Activated B cell treated with CpG ODN at 0.5 μM for 24 hours (primary cell): ENCODE measurements around the gene SPRY4. TPM values are rescaled to one million over a fixed set of nuclear protein-coding genes. Genes with fewer than 3 reads are reported as not detected.

Experiments
- ATAC-seq: fragments of 200-7000 bp; cut with Tn5 transposase; one replicate; pipeline ENCODE4 v1.10.0; 2021; ENCODE audit warnings: low read depth, mild to moderate bottlenecking, moderate library complexity
- CTCF ChIA-PET: fragments of 350-600 bp; sonication (Branson Sonifier 250); formaldehyde crosslinking; loops from one replicate; lab custom pipeline; 2021; ENCODE audit warnings: antibody characterized with exemption; lab: Charles Lee
- POLR2A ChIA-PET: fragments of 350-600 bp; sonication (Branson Sonifier 250); formaldehyde crosslinking; loops from one replicate; lab custom pipeline; 2021; ENCODE audit warnings: antibody characterized with exemption; lab: Charles Lee
- DNase-seq: peaks from one replicate; pipeline ENCODE4 v3.0.0; 2022
- H3K27ac Mint-ChIP-seq: one replicate; pipeline ENCODE4 v1.8.0; 2020; ENCODE audit warnings: mixed read lengths
- H3K27me3 Mint-ChIP-seq: one replicate; pipeline ENCODE4 v1.8.0; 2021; ENCODE audit warnings: mixed read lengths
- H3K36me3 Mint-ChIP-seq: one replicate; pipeline ENCODE4 v1.8.0; 2021; ENCODE audit warnings: low read depth, mixed read lengths
- H3K4me1 Mint-ChIP-seq: one replicate; pipeline ENCODE4 v1.8.0; 2021; ENCODE audit warnings: mixed read lengths
- H3K4me3 Mint-ChIP-seq: one replicate; pipeline ENCODE4 v1.8.0; 2020; ENCODE audit warnings: mild to moderate bottlenecking, mixed read lengths
- H3K9me3 Mint-ChIP-seq: one replicate; pipeline ENCODE4 v1.8.0; 2020; ENCODE audit warnings: mixed read lengths
- intact Hi-C: fragments of 100-400 bp; cut with micrococcal nuclease; formaldehyde crosslinking; loops from one replicate; pipeline ENCODE4 v1.15.1; 2024
- total RNA-seq: library from RNA; stranded (reverse); gene quantifications from 2 replicates; pipeline ENCODE4 v1.2.3, GENCODE V29; 2022
- TF ChIP-seq, protein P1 (sequence below): fragments of 200-600 bp; IDR thresholded peaks from one replicate; pipeline ENCODE4 v1.8.0; 2022; ENCODE audit warnings: antibody characterized with exemption, mild to moderate bottlenecking

The SPRY4 gene
- total RNA-seq, 1 donor from 2014 or later: not detected

DNA sequence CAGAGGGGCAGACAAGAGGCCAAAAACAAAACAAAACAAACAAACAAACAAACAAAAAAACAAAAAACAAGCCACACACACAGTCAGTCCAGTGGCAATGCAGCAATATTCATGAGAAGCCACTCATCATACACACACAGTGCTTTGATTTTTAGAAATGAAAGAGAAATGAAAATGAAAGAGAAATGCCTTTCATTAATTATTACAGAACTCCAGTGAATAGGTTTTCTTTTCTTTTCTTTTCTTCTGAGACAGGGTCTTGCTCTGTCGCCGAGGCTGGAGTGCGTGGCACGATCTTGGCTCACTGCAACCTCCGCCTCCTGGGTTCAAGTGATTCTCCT lies 36.9 kb downstream of the SPRY4 start:
- H3K27ac Mint-ChIP-seq: no peak overlapping the region
- POLR2A ChIA-PET: no interaction called here

DNA sequence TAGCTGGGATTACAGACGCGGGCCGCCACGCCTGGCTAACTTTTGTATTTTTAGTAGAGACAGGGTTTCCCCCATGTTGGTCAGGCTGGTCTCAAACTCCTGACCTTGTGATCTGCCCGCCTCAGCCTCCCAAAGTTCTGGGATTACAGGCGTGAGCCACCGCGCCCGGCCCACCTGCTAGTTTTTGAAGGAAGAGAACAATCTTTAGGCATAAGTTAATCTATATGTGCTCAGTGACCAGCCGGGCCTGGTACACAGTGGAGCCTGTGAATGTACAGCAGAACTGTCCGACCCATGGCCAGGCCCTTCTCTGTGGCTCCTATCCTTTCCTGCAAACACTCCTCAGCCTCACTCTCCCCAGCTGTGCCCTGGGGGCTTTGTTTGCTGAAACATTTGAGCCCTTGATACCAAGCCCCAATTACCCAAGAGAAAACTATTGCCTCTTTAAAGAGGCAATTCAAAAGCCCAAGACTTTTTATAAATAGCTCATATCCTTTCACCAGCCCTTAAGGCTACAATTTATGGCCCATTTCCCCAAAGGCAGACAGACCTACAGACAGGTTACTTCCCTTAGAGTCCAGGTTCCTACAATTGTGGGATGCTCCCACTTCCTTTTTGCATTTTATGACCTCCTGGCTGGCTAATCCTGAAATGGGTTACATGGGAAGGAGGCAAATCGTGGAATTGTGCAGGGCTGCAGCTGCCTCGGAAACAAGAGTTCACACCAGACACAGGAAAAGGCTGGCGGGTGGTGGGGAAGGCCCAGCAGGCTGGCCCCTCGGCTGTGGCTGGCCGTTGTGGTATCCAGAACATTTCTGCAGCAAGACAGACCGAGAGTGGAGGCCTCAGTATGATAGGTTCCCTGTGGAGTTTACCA lies 37.5 kb downstream of the SPRY4 start:
- Mint-ChIP-seq H3K4me1 (peaks cover 8% of the 10 kb centered on the region), H3K36me3 (no peaks in the 10 kb centered on the region), H3K27ac (no peak overlapping the region), H3K27me3 (peaks cover 1% of the 10 kb centered on the region), H3K4me3 (no peak overlapping the region), H3K9me3 (no peaks in the 10 kb centered on the region)
- ChIA-PET CTCF (no interaction called here), POLR2A (no interaction called here)
- TF ChIP-seq, protein P1, sequence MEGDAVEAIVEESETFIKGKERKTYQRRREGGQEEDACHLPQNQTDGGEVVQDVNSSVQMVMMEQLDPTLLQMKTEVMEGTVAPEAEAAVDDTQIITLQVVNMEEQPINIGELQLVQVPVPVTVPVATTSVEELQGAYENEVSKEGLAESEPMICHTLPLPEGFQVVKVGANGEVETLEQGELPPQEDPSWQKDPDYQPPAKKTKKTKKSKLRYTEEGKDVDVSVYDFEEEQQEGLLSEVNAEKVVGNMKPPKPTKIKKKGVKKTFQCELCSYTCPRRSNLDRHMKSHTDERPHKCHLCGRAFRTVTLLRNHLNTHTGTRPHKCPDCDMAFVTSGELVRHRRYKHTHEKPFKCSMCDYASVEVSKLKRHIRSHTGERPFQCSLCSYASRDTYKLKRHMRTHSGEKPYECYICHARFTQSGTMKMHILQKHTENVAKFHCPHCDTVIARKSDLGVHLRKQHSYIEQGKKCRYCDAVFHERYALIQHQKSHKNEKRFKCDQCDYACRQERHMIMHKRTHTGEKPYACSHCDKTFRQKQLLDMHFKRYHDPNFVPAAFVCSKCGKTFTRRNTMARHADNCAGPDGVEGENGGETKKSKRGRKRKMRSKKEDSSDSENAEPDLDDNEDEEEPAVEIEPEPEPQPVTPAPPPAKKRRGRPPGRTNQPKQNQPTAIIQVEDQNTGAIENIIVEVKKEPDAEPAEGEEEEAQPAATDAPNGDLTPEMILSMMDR: no peak
- ATAC-seq (no peak), DNase-seq (no peak)
- intact Hi-C loops: no loop called here

More for the DNA sequence above, 36.9 kb downstream of the SPRY4 start:
- intact Hi-C loops: no loop called here
- Mint-ChIP-seq H3K27me3 (peaks cover 3% of the 10 kb centered on the region), H3K4me3 (no peak overlapping the region), H3K9me3 (no peaks in the 10 kb centered on the region), H3K4me1 (peaks cover 8% of the 10 kb centered on the region), H3K36me3 (no peaks in the 10 kb centered on the region)
- CTCF ChIA-PET: no interaction called here
- no peak for ATAC-seq
- DNase-seq: no peak
- TF ChIP-seq, protein P1: no peak

DNA sequence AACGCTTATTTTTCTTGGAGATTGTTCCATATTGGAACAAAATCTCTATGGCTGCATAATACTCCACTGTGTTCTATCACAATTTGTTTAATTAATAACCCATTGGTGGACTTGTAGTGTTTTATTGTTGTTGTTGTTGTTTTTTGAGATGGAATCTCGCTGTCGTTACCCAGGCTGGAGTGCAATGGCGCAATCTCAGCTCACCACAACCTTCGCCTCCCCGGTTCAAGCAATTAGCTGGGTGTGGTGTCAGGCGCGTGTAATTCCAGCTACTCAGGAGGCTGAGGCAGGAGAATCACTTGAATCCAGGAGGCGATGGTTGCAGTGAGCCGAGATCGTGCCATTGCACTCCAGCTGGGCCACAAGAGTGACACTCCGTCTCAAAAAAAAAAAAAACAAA lies 38.7 kb downstream of the SPRY4 start:
- CTCF ChIA-PET: interaction anchor here (0.6 kb wide), 1 partner anchor 301 kb away, joined by 4 read pairs; no protein-coding TSS in a partner anchor
- Mint-ChIP-seq H3K27ac (no peak overlapping the region), H3K9me3 (no peaks in the 10 kb centered on the region), H3K36me3 (no peaks in the 10 kb centered on the region), H3K4me1 (peaks cover 8% of the 10 kb centered on the region), H3K27me3 (peaks cover 1% of the 10 kb centered on the region), H3K4me3 (no peak overlapping the region)
- intact Hi-C loops: no loop called here
- TF ChIP-seq, protein P1: no peak
- DNase-seq (no peak), ATAC-seq (no peak)
- POLR2A ChIA-PET: no interaction called here

DNA sequence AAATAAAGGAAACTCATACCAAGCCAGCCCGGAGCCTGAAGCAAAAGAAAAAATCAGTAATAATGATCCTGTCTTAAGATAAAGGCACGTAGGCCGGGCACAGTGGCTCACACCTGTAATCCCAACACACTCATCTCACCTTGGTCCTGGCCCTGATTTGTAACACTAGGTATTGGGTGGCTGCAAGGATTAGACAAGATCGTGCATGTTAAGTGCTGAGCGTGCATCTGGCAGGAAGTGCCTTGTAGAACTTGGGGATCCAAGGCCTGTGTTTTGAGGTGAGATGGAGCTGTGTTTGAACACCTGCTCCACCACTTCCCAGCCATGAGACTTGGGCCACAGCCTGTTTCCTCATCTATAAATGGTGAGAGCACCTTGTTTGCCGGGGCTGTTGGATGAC lies 41.5 kb downstream of the SPRY4 start:
- Mint-ChIP-seq H3K4me3 (no peak overlapping the region), H3K9me3 (no peaks in the 10 kb centered on the region), H3K4me1 (peaks cover 8% of the 10 kb centered on the region), H3K36me3 (no peaks in the 10 kb centered on the region), H3K27me3 (no peaks in the 10 kb centered on the region), H3K27ac (no peak overlapping the region)
- TF ChIP-seq, protein P1: no peak
- DNase-seq (no peak), ATAC-seq (no peak)
- ChIA-PET POLR2A (no interaction called here), CTCF (no interaction called here)
- intact Hi-C loops: no loop called here

DNA sequence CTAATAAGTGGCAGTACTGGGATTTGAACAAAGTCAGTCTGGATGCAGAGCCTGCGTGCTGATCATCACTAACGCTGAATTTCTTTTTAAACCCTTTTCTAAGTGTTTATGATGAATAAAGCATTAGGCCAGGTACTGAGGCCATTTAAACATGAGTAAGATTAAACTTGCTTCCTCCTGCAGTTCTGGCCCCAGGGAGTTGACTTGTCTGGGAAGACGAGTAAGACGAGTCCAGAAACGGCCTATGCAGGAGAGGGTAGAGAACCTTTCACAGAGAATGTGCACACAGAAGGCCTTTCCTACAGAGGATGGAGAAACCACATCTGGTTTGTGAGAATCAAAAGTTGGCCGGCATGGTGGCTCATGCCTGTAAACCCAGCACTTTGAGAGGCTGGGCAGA lies 42.9 kb downstream of the SPRY4 start:
- CTCF ChIA-PET: no interaction called here
- Mint-ChIP-seq H3K36me3 (no peaks in the 10 kb centered on the region), H3K4me3 (no peak overlapping the region), H3K27me3 (no peaks in the 10 kb centered on the region), H3K4me1 (no peaks in the 10 kb centered on the region), H3K27ac (no peak overlapping the region), H3K9me3 (no peaks in the 10 kb centered on the region)
- TF ChIP-seq, protein P1: no peak
- intact Hi-C loops: no loop called here
- ATAC-seq (no peak), DNase-seq (no peak)
- POLR2A ChIA-PET: no interaction called here
